ENCODE data around the gene TEX36. TPM values are rescaled to one million over a fixed set of nuclear protein-coding genes. Genes with fewer than 3 reads are reported as not detected.

TEX36 gene
- total RNA-seq, 2 donors from 2014 or later: not detected

- no peak for ATAC-seq
- intact Hi-C loops (cut with DNase I): no loop called here
Measured at GRCh38 chr10:125646311-125646710, 36.7 kb downstream of the TEX36 start.

GRCh38 chr10:125641398-125641797 is 41.6 kb downstream of the TEX36 start:
- no peak for ATAC-seq
- H3K4me3 ChIP-seq: no peak overlapping the region
- 68 to 77% methylated on average over 3 of the region's 3 CpGs for WGBS, 2 donors
- no peak for DNase-seq
- intact Hi-C loops (cut with DNase I): no loop called here
- H3K27me3 ChIP-seq: no peaks in the 10 kb centered on the region
- no peak overlapping the region for H3K27ac ChIP-seq
- TF ChIP-seq CTCF (IDR thresholded peaks at IDR 0.05) (no peak), POLR2A (IDR thresholded peaks at IDR 0.05) (no peak)
- no peaks in the 10 kb centered on the region for H3K9me3 ChIP-seq
- no peaks in the 10 kb centered on the region for H3K36me3 ChIP-seq (replicated peaks in 1 of 2; ENCODE audit: insufficient read depth in 1 of 2, low read depth in 2 of 2)
- no peaks in the 10 kb centered on the region for H3K4me1 ChIP-seq

More at GRCh38 chr10:125646311-125646710, 36.7 kb downstream of the TEX36 start:
- H3K36me3 ChIP-seq (replicated peaks in 1 of 2; ENCODE audit: insufficient read depth in 1 of 2, low read depth in 2 of 2): no peaks in the 10 kb centered on the region
- H3K4me1 ChIP-seq: no peaks in the 10 kb centered on the region
- H3K4me3 ChIP-seq: no peak overlapping the region
- TF ChIP-seq POLR2A (IDR thresholded peaks at IDR 0.05) (no peak), CTCF (IDR thresholded peaks at IDR 0.05) (no peak)
- no peaks in the 10 kb centered on the region for H3K9me3 ChIP-seq
- DNase-seq: no peak
- 7 to 30% methylated on average over 1 of the region's 1 CpG for WGBS, 2 donors
- H3K27me3 ChIP-seq: no peaks in the 10 kb centered on the region
- no peak overlapping the region for H3K27ac ChIP-seq

- H3K27ac ChIP-seq: no peak overlapping the region
- intact Hi-C loops (cut with DNase I): no loop called here
- no peaks in the 10 kb centered on the region for H3K4me1 ChIP-seq
- no peaks in the 10 kb centered on the region for H3K36me3 ChIP-seq (replicated peaks in 1 of 2; ENCODE audit: insufficient read depth in 1 of 2, low read depth in 2 of 2)
- no peaks in the 10 kb centered on the region for H3K27me3 ChIP-seq
- ATAC-seq (no peak), DNase-seq (no peak)
- 60 to 73% methylated on average over 1 of the region's 1 CpG for WGBS, 2 donors
- TF ChIP-seq CTCF (IDR thresholded peaks at IDR 0.05) (no peak), POLR2A (IDR thresholded peaks at IDR 0.05) (no peak)
- H3K9me3 ChIP-seq: no peaks in the 10 kb centered on the region
- no peak overlapping the region for H3K4me3 ChIP-seq
Measured at GRCh38 chr10:125640653-125641052, 42.3 kb downstream of the TEX36 start.

- Histone ChIP-seq H3K4me1 (no peaks in the 10 kb centered on the region), H3K4me3 (no peak overlapping the region), H3K27me3 (no peaks in the 10 kb centered on the region), H3K27ac (no peak overlapping the region), H3K36me3 (replicated peaks in 1 of 2; ENCODE audit: insufficient read depth in 1 of 2, low read depth in 2 of 2) (no peaks in the 10 kb centered on the region), H3K9me3 (no peaks in the 10 kb centered on the region)
- TF ChIP-seq POLR2A (IDR thresholded peaks at IDR 0.05): no peak
- TF ChIP-seq CTCF (IDR thresholded peaks at IDR 0.05): no peak
- WGBS, 2 donors: 86 to 89% methylated on average over 7 of the region's 7 CpGs
- no peak for ATAC-seq
- DNase-seq: no peak
- intact Hi-C loops (cut with DNase I): no loop called here
Measured at GRCh38 chr10:125639846-125640245, 43.1 kb downstream of the TEX36 start.

- 45 to 50% methylated on average over 7 of the region's 7 CpGs for WGBS, 2 donors
- no peak for ATAC-seq
- H3K27ac ChIP-seq: no peak overlapping the region
- intact Hi-C loops (cut with DNase I): no loop called here
- no peaks in the 10 kb centered on the region for H3K36me3 ChIP-seq (replicated peaks in 1 of 2; ENCODE audit: insufficient read depth in 1 of 2, low read depth in 2 of 2)
- H3K4me3 ChIP-seq: no peak overlapping the region
- no peaks in the 10 kb centered on the region for H3K9me3 ChIP-seq
- no peak for DNase-seq
- TF ChIP-seq POLR2A (IDR thresholded peaks at IDR 0.05) (no peak), CTCF (IDR thresholded peaks at IDR 0.05) (no peak)
- no peaks in the 10 kb centered on the region for H3K27me3 ChIP-seq
- no peaks in the 10 kb centered on the region for H3K4me1 ChIP-seq
Measured at GRCh38 chr10:125638555-125638954, 44.4 kb downstream of the TEX36 start.

Measured in body of pancreas (tissue), 4 donors.